HG03045 (cell line): ENCODE measurements around the gene BICRA.

Experiments
- ATAC-seq: cut with Tn5 transposase; IDR thresholded peaks from one replicate; pipeline ENCODE4 v1.9.1; 2021; ENCODE audit warnings: mild to moderate bottlenecking, moderate library complexity; ENCODE audit not compliant: unreplicated experiment

Gene BICRA

GRCh38 chr19:47686679-47687450 lies 77.9 kb downstream of the BICRA start:
- ATAC-seq = no peak

- no peak for ATAC-seq
These were observed 79.0 kb downstream of the BICRA start for GRCh38 chr19:47687906-47688305.

- ATAC-seq = no peak
These were observed 82.2 kb downstream of the BICRA start for GRCh38 chr19:47691090-47691489.

- ATAC-seq = no peak
These were observed 82.8 kb downstream of the BICRA start for GRCh38 chr19:47691782-47692181.

GRCh38 chr19:47693489-47693888 lies 84.6 kb downstream of the BICRA start:
- ATAC-seq = no peak

GRCh38 chr19:47693903-47694302 lies 85.0 kb downstream of the BICRA start:
- no peak for ATAC-seq

- ATAC-seq = no peak
These were observed 85.7 kb downstream of the BICRA start for GRCh38 chr19:47694466-47695273.

GRCh38 chr19:47695533-47696262 lies 86.8 kb downstream of the BICRA start:
- ATAC-seq = no peak

GRCh38 chr19:47696635-47697034 lies 87.7 kb downstream of the BICRA start:
- no peak for ATAC-seq

- no peak for ATAC-seq
These were observed 89.1 kb downstream of the BICRA start for GRCh38 chr19:47697863-47698609.

GRCh38 chr19:47698631-47699359 lies 89.9 kb downstream of the BICRA start:
- ATAC-seq = no peak

- no peak for ATAC-seq
These were observed 90.5 kb downstream of the BICRA start for GRCh38 chr19:47699360-47699917.

- no peak for ATAC-seq
These were observed 92.2 kb downstream of the BICRA start for GRCh38 chr19:47700934-47701716.

GRCh38 chr19:47701717-47702552 lies 93.0 kb downstream of the BICRA start:
- ATAC-seq = no peak

- no peak for ATAC-seq
These were observed 93.7 kb downstream of the BICRA start for GRCh38 chr19:47702671-47703070.

- ATAC-seq = no peak
These were observed 94.4 kb downstream of the BICRA start for GRCh38 chr19:47703301-47703700.

- ATAC-seq = no peak
These were observed 95.1 kb downstream of the BICRA start for GRCh38 chr19:47704024-47704423.

- no peak for ATAC-seq
These were observed 95.7 kb downstream of the BICRA start for GRCh38 chr19:47704656-47705055.
